H1 (cell line): ENCODE measurements around the gene OR10T2. TPM values are rescaled to one million over a fixed set of nuclear protein-coding genes. Genes with fewer than 3 reads are reported as not detected.

Source experiments
- CTCF ChIA-PET: fragments of 300-600 bp; sonication (Branson Sonifier 250); formaldehyde crosslinking; loops from one replicate; lab custom pipeline; 2021; ENCODE audit not compliant: partially characterized antibody; lab: Charles Lee
- POLR2A ChIA-PET: fragments of 300-600 bp; sonication (Branson Sonifier 250); formaldehyde crosslinking; loops from one replicate; lab custom pipeline; 2021; ENCODE audit warnings: inconsistent platforms; ENCODE audit not compliant: partially characterized antibody; lab: Charles Lee
- DNase-seq, 2 experiments: peaks; one replicate each; pipeline versions ENCODE4 v3.0.0 to v3.0.0-alpha.2; 2010 to 2022; ENCODE audit warnings: low spot score in 2 of 2, low read depth in 1 of 2, mixed read lengths in 1 of 2
- FAIRE-seq: peaks from 2 replicates; lab custom pipeline; 2011; peaks lifted over from hg19 to GRCh38; lab: Jason Lieb, UNC
- H2AFZ ChIP-seq: 2 replicates; pipeline ENCODE4 v1.8.1; 2012; ENCODE audit warnings: low read length, inconsistent platforms
- H2AK5ac ChIP-seq: 2 replicates; pipeline ENCODE4 v1.6.1; 2013; ENCODE audit warnings: low read depth, low read length
- H2BK120ac ChIP-seq: replicated peaks from 2 replicates; pipeline ENCODE3; 2013; ENCODE audit warnings: low read depth, low read length, inconsistent platforms
- H2BK12ac ChIP-seq: 2 replicates; pipeline ENCODE4 v1.6.1; 2013; ENCODE audit warnings: low read depth, low read length
- H2BK15ac ChIP-seq: 2 replicates; pipeline ENCODE4 v1.6.1; 2013; ENCODE audit warnings: low read length
- H2BK20ac ChIP-seq: 2 replicates; pipeline ENCODE4 v1.6.1; 2013; ENCODE audit warnings: low read length
- H2BK5ac ChIP-seq: 2 replicates; pipeline ENCODE4 v1.6.1; 2013; ENCODE audit warnings: low read depth, low read length
- H3K14ac ChIP-seq: 2 replicates; pipeline ENCODE4 v1.6.1; 2013; ENCODE audit warnings: inconsistent platforms; ENCODE audit not compliant: insufficient read length
- H3K18ac ChIP-seq: 2 replicates; pipeline ENCODE4 v1.6.1; 2013; ENCODE audit warnings: low read length; ENCODE audit errors: extremely low read depth
- H3K23ac ChIP-seq: 2 replicates; pipeline ENCODE4 v1.6.1; 2013; ENCODE audit warnings: inconsistent platforms; ENCODE audit not compliant: insufficient read length
- H3K23me2 ChIP-seq: 2 replicates; pipeline ENCODE4 v1.6.1; 2013; ENCODE audit warnings: low read depth, low read length
- H3K27ac ChIP-seq: 2 replicates; pipeline ENCODE4 v1.6.1; 2011; ENCODE audit warnings: low read depth, low read length, inconsistent platforms
- H3K27me3 ChIP-seq, 4 experiments: replicated peaks in 1 of 4; 1 replicate in 1 of 4; 2 replicates in 3 of 4; pipeline versions ENCODE4 v1.6.1 to v1.8.1; 2011 to 2013; ENCODE audit warnings: low read length in 3 of 4, mild to moderate bottlenecking in 3 of 4, inconsistent platforms in 2 of 4, mixed read lengths in 2 of 4, moderate library complexity in 1 of 4; ENCODE audit not compliant: control insufficient read depth in 3 of 4, insufficient read depth in 3 of 4; ENCODE audit errors: extremely low read depth in 1 of 4
- H3K36me3 ChIP-seq, 4 experiments: 2 replicates each; pipeline versions ENCODE4 v1.6.1 to v1.8.1; 2011 to 2013; ENCODE audit warnings: mild to moderate bottlenecking in 4 of 4, low read length in 3 of 4, moderate library complexity in 2 of 4, control low read depth in 1 of 4, inconsistent platforms in 1 of 4; ENCODE audit not compliant: insufficient read depth in 4 of 4, control insufficient read depth in 2 of 4
- H3K4ac ChIP-seq: replicated peaks from 2 replicates; pipeline ENCODE3; 2013; ENCODE audit warnings: low read length, low read depth, mixed read lengths, inconsistent platforms; ENCODE audit not compliant: insufficient read length
- H3K4me1 ChIP-seq, 4 experiments: replicated peaks in 1 of 4; 1 replicate in 1 of 4; 2 replicates in 3 of 4; pipeline versions ENCODE4 v1.6.1 to v1.8.1; 2011 to 2013; ENCODE audit warnings: low read length in 3 of 4, inconsistent platforms in 2 of 4, mixed read lengths in 1 of 4; ENCODE audit not compliant: insufficient read depth in 4 of 4, control insufficient read depth in 3 of 4
- H3K4me2 ChIP-seq, 2 experiments: 2 replicates each; pipeline versions ENCODE4 v1.6.1 to v1.8.1; 2011 to 2013; ENCODE audit warnings: low read depth in 2 of 2, low read length in 2 of 2, control low read depth in 1 of 2, inconsistent platforms in 1 of 2, mild to moderate bottlenecking in 1 of 2; ENCODE audit not compliant: insufficient read depth in 1 of 2
- H3K4me3 ChIP-seq, 4 experiments: fragments of 200-600, 300-600 bp in 1 of 4; sonication (generic), shearing (Covaris generic), sonication (Bioruptor Twin) in 1 of 4; 2 replicates each; pipeline versions ENCODE4 v1.5.1 to v1.8.1; 2011 to 2016; ENCODE audit warnings: low read length in 4 of 4, low read depth in 3 of 4, control low read depth in 2 of 4, inconsistent platforms in 2 of 4, mild to moderate bottlenecking in 2 of 4, mixed read lengths in 1 of 4, moderate library complexity in 1 of 4; ENCODE audit not compliant: insufficient read depth in 2 of 4; ENCODE audit errors: extremely low read depth in 1 of 4
- H3K56ac ChIP-seq: replicated peaks from 2 replicates; pipeline ENCODE3; 2013; ENCODE audit warnings: low read depth, mild to moderate bottlenecking, mixed read lengths, low read length, inconsistent platforms; ENCODE audit not compliant: insufficient read length
- H3K79me1 ChIP-seq: 2 replicates; pipeline ENCODE4 v1.6.1; 2013; ENCODE audit warnings: low read depth, low read length, control low read depth
- H3K79me2 ChIP-seq, 2 experiments: 2 replicates each; pipeline versions ENCODE4 v1.6.1 to v1.8.1; 2012 to 2013; ENCODE audit warnings: low read length in 2 of 2, mild to moderate bottlenecking in 2 of 2, inconsistent platforms in 1 of 2; ENCODE audit not compliant: insufficient read depth in 2 of 2, control insufficient read depth in 1 of 2
- H3K9ac ChIP-seq, 4 experiments: replicated peaks in 1 of 4; 1 replicate in 1 of 4; 2 replicates in 3 of 4; pipeline versions ENCODE4 v1.6.1 to v1.8.1; 2011 to 2013; ENCODE audit warnings: low read depth in 3 of 4, low read length in 3 of 4, control low read depth in 2 of 4, mild to moderate bottlenecking in 2 of 4, moderate library complexity in 2 of 4, inconsistent platforms in 1 of 4; ENCODE audit errors: extremely low read depth in 1 of 4
- H3K9me3 ChIP-seq, 2 experiments: 2 replicates each; pipeline versions ENCODE4 v1.6.1 to v1.8.1; 2012 to 2013; ENCODE audit warnings: mild to moderate bottlenecking in 2 of 2, moderate library complexity in 2 of 2, control low read depth in 1 of 2, inconsistent platforms in 1 of 2, low read depth in 1 of 2, low read length in 1 of 2, mixed read lengths in 1 of 2; ENCODE audit not compliant: insufficient read depth in 2 of 2
- H4K20me1 ChIP-seq, 2 experiments: replicated peaks in 1 of 2; 2 replicates each; pipeline versions ENCODE3 to v1.8.1; 2011 to 2013; ENCODE audit warnings: inconsistent platforms in 2 of 2, low read length in 2 of 2, mild to moderate bottlenecking in 1 of 2; ENCODE audit not compliant: insufficient read depth in 2 of 2, control insufficient read depth in 1 of 2
- H4K5ac ChIP-seq: 2 replicates; pipeline ENCODE4 v1.6.1; 2013; ENCODE audit warnings: low read length, low read depth, mixed read lengths, inconsistent platforms; ENCODE audit not compliant: insufficient read length
- H4K8ac ChIP-seq: 2 replicates; pipeline ENCODE4 v1.8.0; 2013; ENCODE audit warnings: mild to moderate bottlenecking, moderate library complexity, low read length, inconsistent platforms; ENCODE audit not compliant: insufficient read depth; ENCODE audit errors: extremely low read depth
- H4K91ac ChIP-seq: replicated peaks from 2 replicates; pipeline ENCODE3; 2013; ENCODE audit warnings: low read length, mixed read lengths, inconsistent platforms; ENCODE audit not compliant: insufficient read length
- TAF1 ChIP-seq: IDR thresholded peaks from 2 replicates; pipeline ENCODE4 v1.6.1; 2011; ENCODE audit warnings: mild to moderate bottlenecking, low read depth, low read length
- WGBS, 2 experiments: shearing (Covaris generic) in 1 of 2; methylation state at CpG; one replicate each; pipeline versions ENCODE4 v1.1.6 to v1.1.7; 2013 to 2015; ENCODE audit warnings: low lambda C conversion rate in 2 of 2, mixed read lengths in 2 of 2, inconsistent platforms in 1 of 2, low coverage in 1 of 2, missing lambda C conversion rate in 1 of 2; ENCODE audit not compliant: insufficient replicate concordance in 2 of 2, insufficient coverage in 1 of 2, insufficient read length in 1 of 2; ENCODE audit errors: extremely low coverage in 1 of 2, missing lambda C conversion rate in 1 of 2; 5-methylcytosine and 5-hydroxymethylcytosine counted together
- polyA plus RNA-seq, 7 experiments: library from polyadenylated mRNA; depleted of rRNA in 3 of 7; stranded (reverse) in 5 of 7; unstranded in 2 of 7; fragments of >200 nt in 5 of 7; fragments of 200-250 nt in 2 of 7; gene quantifications; 1 replicate in 5 of 7; 2 replicates in 1 of 7; 4 replicates in 1 of 7; pipeline versions ENCODE4 v1.2.1 to v1.2.3, GENCODE V29; 2011 to 2013; ENCODE audit warnings: missing spikeins in 2 of 7, mixed read lengths in 2 of 7
- total RNA-seq: library from RNA; stranded (reverse); fragmentation: NEBNext Ultra II Directional; extraction: Animal tissue kit (Norgen Biotek cat#: 25700); gene quantifications from 2 replicates; pipeline ENCODE4 v1.2.1, GENCODE V29; 2021

The OR10T2 gene
- total and polyA plus RNA-seq, 2 of the 8 experiments (the other 6 are each of a cell fraction or from before 2014, with no cell fraction given), result not detected

GRCh38 chr1:158356616-158357015, 42.6 kb downstream of the OR10T2 start:
- Histone ChIP-seq H4K8ac (no peak overlapping the region), H3K79me2 (no peaks in the 10 kb centered on the region), H3K4me3 (no peak overlapping the region), H3K4me1 (no peaks in the 10 kb centered on the region), H3K27me3 (no peaks in the 10 kb centered on the region), H2BK5ac (no peak overlapping the region), H2BK20ac (no peak overlapping the region), H3K14ac (no peak overlapping the region), H4K20me1 (no peaks in the 10 kb centered on the region), H2BK12ac (no peak overlapping the region), H2AFZ (no peak overlapping the region), H3K9ac (no peak overlapping the region), H3K23ac (no peak overlapping the region), H2AK5ac (no peak overlapping the region), H3K18ac (no peak overlapping the region), H3K56ac (no peak overlapping the region), H3K36me3 (no peaks in the 10 kb centered on the region), H3K9me3 (no peaks in the 10 kb centered on the region), H3K23me2 (no peaks in the 10 kb centered on the region), H2BK15ac (no peak overlapping the region), H3K4ac (no peak overlapping the region), H3K79me1 (no peaks in the 10 kb centered on the region), H4K5ac (no peak overlapping the region), H3K4me2 (no peak overlapping the region), H3K27ac (no peak overlapping the region), H4K91ac (no peak overlapping the region), H2BK120ac (no peak overlapping the region)
- WGBS, 2 experiments, result 88% methylated on average over 3 of the region's 3 CpGs; no CpG with 5 or more reads in 1 of the 2 experiments
- DNase-seq (no peak), FAIRE-seq (no peak)
- TF ChIP-seq TAF1, result no peak
- CTCF ChIA-PET, result interaction anchor here (0.5 to 0.7 kb wide), 3 partner anchors 125 to 540 kb away, joined by 3 read pairs; no protein-coding TSS in a partner anchor
- POLR2A ChIA-PET, result no interaction called here
